Suppressor macrophage treated with lipopolysaccharide for 4 hours (primary cell): ENCODE results near the gene LILRB3.
"Not testable (repeated sequence)": the region's sequence is repeated elsewhere in the genome, so short reads cannot be mapped to it uniquely, and the experiment has no call there.

Experiments
- DNase-seq: peaks from one replicate; pipeline ENCODE4 v3.0.0-alpha.2; 2020

LILRB3 gene

DNA sequence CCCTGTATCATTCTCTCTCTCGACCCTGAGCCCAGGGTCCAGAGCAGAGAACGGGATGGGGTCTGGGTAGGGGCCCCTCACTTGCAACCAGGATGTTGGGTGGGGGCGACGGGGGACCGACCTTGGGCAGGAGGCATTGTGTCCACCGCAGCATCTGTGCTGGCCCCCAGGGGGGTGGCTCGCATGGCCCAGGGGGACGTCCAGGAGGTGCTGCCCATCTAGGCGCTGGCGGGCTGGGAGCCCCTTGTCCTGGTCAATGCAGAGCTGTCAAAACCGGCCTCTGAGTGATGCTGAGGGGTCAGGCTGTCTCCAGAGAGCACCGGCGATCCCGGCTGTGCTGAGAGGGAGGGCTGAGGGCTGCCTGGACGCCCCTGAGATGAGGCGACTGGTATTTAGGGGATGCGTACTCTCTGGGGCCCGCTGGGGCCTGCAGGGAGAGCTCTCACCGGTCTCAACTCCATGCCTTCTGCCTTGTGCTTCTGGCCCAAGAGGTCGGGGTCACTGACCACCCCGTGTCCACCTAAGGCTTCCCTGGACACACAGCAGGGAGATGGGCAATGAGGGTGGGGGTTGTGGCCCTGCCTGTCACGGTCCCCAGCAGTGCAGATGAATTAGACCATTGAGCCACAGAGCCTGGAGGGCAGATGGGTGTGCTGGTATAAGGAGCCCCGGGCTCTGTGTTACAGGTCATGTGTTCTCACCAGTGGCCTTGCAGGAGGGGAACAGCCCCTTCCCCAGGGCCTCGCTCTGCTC is 13.6 kb downstream of the LILRB3 start:
- DNase-seq: no peak

GRCh38 chr19:54208784-54209057 is 14.1 kb downstream of the LILRB3 start:
- no peak for DNase-seq

DNA sequence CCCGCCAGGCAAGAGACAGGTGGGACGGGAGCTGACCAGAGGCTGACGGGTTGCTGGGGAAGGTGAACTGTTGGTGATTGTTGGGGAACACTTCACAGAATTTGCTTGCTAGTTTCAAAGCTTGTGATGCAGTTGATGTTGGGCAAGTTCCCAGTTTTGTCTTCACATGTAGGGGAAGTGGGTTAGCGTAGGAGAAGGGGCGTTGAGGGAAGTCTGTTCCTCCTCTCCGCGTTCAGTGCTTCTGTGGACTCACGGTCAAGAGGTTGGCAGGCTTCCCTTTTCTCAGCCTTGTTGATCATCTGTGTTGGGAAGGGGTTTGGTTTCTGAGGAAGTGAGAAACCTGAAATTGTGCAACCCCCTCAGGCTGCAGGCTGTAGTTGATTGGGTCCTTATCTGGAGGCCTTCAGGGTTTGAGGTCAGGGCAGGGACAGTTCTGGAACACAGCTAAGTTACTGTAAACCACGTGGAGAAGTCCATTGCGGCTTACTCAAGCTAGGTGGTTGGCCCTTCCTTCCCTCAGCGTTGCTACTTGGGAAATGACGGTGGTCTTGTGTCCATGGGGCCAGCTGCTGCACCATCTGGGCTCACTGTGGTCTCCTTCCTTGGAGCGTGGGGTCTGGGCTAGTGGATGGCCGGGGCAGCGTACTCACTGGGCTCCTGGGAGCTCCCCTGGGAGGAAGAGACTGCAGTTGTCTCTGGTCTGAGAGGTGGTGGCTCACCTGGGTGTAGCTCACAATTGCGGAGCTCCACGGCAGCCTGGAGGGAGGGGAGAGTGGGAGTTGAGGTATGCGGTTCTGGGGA is 14.6 kb downstream of the LILRB3 start:
- DNase-seq: peak; percentile 99

GRCh38 chr19:54207676-54207982 is 15.2 kb downstream of the LILRB3 start:
- no peak for DNase-seq

GRCh38 chr19:54207193-54207592 is 15.6 kb downstream of the LILRB3 start:
- not testable (repeated sequence) for DNase-seq

DNA sequence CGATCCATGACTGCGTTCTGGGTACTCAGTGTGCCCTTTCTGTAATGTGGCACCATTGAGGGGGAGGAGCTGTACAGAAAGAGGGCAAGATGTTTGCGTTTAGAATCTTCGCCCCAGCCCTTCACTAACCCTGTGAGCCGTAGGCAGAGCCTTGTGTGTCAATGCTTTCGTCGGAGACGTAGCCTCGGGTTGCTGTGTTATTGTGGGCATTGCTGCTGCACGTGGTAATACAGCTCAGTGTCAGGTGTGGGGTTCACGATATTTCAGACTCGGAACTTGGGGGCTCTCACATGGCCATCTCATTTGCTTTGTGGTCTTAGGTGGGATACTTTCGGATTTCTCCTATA is 16.0 kb downstream of the LILRB3 start:
- no peak for DNase-seq

- peak; percentile 54 for DNase-seq
These were observed 16.6 kb downstream of the LILRB3 start for GRCh38 chr19:54206030-54206830.

GRCh38 chr19:54204767-54205468 is 17.9 kb downstream of the LILRB3 start:
- no peak for DNase-seq

DNA sequence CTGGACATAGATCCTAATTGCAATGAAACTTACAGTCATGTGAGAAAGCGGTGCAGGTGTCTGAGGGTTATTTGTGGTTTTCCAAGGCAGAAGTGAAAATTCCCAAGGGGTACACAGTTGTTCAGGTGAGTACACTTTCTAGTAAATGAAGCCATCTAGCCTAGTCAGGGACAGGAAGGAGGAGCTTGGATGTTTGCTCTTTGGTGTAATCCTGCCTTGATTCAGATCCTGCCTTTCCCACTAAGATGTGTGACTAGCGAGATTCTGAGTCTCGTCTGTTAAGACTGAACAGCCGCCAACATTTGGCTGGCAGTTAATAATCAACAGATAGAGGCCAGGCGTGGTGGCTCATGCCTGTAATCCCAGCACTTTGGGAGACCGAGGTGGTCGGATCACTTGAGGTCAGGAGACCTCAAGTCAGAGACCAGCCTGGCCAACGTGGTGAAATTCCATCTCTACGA is 19.6 kb downstream of the LILRB3 start:
- no peak for DNase-seq

GRCh38 chr19:54201980-54202379 is 20.8 kb downstream of the LILRB3 start:
- DNase-seq: no peak

- no peak for DNase-seq
These were observed 21.6 kb downstream of the LILRB3 start for GRCh38 chr19:54201172-54201701.

- DNase-seq: no peak
These were observed 23.4 kb downstream of the LILRB3 start for GRCh38 chr19:54199401-54199800.

DNA sequence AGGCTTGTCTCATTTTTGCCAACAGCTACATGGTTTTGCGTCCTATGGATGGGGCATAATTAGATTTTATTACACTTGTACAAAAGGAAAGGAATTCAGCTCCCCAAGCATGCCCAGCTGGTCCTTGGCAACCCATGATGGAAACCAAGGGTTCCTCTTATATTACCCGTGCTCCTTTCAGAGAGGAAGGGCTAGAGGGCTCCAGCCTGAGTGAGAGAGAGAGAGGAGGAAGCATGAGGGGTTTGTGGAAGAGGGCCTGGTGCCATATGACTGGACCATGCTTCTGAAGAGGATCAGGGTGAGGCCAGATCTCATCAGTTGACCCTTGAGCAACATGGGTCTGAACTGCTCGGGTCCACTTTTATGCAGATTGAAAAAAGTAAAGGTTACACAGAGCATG is 25.7 kb downstream of the LILRB3 start:
- peak; percentile 37 for DNase-seq

DNA sequence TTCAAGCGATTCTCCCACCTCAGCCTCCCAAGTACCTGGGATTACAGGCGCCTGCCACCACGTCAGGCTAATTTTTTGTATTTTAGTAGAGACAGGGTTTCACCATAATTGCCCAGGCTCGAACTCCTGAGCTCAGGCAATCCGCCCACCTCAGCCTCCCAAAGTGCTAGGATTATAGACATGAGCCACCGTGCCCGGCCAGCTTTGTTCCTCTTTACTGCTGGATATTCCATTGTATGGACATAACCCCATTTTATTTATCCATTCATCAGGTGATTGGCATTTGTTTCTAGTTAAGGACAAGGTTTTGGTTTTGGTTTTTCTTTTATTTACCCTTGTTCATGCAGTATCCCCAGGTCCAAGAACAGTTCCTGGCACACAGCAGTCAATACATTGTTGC is 26.3 kb downstream of the LILRB3 start:
- no peak for DNase-seq

DNA sequence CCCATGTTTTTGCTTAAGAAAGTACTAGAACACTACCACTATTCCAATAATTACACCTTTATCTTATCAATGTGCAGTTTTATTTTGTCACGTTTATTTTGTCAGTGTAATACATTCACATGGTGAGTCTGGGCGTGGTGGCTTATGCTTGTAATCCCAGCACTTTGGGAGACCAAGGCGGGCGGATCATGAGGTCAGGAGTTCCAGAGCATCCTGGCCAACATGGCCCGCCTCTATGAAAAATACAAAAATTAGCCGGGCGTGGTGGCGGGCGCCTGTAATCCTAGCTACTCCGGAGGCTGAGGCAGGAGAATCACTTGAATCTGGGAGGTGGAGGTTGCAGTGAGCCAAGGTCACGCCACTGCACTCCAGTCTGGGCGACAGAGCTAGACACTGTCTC is 28.3 kb downstream of the LILRB3 start:
- DNase-seq: not testable (repeated sequence)

DNA sequence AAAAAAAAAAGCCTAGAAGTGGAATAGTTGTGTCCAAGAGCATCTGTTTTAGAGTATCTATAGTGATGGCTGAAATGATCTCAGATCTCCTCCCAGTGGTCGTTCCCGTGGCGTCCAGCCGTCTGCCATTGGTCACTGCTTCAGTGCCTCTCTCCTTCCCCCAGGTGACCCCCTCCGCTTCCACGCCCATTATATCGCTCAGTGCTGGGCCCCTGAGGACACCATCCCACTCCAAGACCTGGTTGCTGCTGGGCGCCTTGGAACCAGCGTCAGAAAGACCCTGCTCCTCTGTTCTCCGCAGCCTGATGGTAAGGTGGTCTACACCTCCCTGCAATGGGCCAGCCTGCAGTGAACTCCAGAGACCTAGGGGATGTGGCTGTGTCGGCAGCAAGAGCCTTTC is 29.8 kb downstream of the LILRB3 start:
- no peak for DNase-seq

DNA sequence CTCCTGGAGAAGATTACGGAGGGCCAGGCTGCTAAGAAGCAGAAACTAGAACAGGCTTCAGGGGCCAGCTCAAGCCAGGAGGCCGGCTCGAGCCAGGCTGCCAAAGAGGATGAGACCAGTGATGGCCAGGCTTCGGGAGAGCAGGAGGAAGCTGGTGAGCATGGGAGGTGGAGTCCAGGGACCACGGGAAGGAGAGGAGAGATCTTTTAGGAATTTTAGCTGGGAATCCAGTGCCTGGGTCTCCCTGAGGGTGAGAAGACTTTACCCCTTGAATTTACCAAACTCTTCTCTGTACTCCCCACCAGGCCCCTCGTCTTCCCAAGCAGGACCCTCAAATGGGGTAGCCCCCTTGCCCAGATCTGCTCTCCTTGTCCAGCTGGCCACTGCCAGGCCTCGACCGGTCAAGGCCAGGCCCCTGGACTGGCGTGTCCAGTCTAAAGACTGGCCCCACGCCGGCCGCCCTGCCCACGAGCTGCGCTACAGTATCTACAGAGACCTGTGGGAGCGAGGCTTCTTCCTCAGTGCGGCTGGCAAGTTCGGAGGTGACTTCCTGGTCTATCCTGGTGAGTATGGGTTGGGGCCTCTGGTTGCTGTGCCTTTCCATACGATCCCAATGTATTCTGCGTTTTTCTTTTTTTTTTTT is 30.9 kb downstream of the LILRB3 start:
- DNase-seq: no peak

DNA sequence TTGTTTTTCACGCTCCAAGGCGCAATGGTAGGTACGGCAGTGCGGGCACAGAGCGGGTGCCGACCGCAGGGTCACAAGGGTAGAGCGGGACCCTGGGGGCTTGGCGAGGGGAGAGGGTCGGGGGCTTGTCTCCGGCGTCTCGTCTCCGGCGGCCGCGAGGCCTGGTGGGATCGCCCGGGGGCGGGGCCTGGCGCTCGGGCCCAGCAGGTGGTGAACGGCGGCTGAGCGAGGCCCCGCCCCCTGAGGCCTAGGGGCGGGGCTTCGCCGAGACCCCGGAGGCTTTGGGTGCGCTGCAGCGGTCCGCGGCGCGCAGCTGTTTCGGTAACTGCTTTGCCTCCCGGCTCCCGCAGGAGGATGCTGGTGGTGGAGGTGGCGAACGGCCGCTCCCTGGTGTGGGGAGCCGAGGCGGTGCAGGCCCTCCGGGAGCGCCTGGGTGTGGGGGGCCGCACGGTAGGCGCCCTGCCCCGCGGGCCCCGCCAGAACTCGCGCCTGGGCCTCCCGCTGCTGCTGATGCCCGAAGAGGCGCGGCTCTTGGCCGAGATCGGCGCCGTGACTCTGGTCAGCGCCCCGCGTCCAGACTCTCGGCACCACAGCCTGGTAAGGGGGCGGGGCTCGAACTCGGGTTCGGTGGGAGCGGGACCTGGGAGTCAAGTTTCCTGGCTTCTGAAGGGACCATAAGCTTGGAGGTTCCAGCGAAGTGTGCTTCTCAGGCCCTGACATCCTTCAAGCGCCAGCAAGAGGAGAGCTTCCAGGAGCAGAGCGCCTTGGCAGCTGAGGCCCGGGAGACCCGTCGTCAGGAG is 31.6 kb downstream of the LILRB3 start, which contains the start of gene TSEN34:
TSEN34 (plus strand) TSS at position 298 of the 800 bp plus-strand sequence; CDS start at position 355, 57 bp downstream.
- peak; percentile 95 for DNase-seq

DNA sequence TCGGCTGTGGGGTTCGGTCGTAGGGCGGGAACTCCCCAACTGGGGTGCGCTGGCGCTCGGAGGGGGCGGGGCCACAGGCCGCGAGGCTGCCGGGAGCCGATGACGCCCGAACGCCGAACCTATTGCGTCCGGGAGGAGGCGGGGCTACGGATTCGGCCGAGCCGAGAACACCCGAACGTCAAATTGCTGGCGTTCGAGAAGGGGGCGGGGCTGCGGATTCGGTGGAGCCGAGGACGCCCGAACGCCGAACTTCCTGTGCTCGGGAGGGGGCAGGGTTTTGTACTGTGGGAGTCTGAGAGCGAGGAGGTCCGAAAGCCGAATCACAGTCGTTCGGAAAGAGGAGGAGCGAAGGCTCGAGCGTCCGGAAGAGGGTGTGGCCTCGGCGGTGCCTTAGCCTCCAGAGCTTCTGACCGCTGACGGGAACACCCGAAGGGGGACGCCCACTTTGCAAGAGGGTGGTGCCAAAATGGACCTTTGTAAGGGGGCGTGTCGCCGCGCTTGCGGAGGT is 32.2 kb downstream of the LILRB3 start:
- DNase-seq: peak; percentile 100

- DNase-seq: peak; percentile 100
These were observed 32.9 kb downstream of the LILRB3 start for GRCh38 chr19:54189735-54190502.
